GM18519 (cell line): ENCODE results near the gene ERH.
"Not testable (repeated sequence)": the region's sequence is repeated elsewhere in the genome, so short reads cannot be mapped to it uniquely, and the experiment has no call there.

Experiments
- ATAC-seq: cut with Tn5 transposase; IDR thresholded peaks from one replicate; pipeline ENCODE4 v1.9.1; 2021; ENCODE audit warnings: mild to moderate bottlenecking, moderate library complexity; ENCODE audit not compliant: unreplicated experiment, low FRiP score

Gene ERH

DNA sequence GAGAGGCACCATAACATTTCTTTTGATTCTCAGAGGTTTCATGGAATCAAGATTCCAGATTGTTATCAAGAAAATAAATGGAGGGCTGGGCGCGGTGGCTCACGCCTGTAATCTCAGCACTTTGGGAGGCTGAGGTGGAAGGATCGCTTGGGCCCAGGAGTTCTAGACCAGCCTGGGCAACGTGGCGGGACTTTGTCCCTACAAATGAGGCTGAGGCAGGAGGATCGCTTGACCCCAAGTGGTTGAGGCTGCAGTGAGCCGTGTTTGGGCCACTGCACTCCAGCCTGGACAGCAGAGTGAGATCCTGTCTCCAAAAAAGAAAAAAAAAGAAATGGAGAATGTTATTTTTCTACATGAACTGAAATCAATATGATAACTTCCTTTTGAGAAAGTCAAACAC, 1.7 kb upstream of the ERH start:
- ATAC-seq = no peak

DNA sequence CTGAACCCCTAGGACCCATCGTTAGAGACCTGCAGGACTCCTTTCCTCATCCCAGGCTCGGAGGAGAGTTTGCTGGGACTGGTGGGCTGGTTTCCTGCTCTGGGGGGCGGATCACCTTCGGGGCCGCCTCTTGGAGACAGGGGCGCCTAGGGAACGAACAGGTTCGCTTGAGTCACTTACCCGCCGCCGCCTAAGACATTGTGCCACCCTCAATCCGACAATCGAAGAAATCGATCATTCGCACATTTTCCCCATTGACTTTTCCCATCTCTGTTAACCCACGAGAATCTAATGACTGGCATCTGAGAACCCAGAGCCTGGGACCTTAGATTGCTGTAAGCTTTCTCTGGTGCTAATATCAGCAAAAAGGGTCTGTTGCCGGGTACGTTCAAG, 715 bp upstream of the ERH start:
- no peak for ATAC-seq

DNA sequence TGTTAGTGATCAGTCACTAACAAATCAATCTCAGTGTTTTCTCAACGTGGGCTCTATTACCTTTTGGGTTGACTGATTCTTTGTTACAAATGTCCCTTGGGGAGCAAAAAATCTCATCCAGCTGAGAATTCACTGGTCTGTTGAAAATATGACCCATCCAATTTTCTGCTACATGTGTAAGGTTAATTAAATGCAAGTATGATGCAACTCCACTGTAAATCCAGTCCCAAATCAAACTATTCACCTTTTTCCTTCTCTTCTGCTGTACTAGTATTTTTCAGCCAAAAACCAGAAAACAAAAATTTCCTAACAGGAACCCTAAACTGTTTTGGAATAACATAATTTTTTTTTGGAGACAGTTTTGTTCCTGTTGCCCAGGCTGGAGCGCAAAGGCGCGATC, 2.2 kb downstream of the ERH start:
- ATAC-seq = no peak

DNA sequence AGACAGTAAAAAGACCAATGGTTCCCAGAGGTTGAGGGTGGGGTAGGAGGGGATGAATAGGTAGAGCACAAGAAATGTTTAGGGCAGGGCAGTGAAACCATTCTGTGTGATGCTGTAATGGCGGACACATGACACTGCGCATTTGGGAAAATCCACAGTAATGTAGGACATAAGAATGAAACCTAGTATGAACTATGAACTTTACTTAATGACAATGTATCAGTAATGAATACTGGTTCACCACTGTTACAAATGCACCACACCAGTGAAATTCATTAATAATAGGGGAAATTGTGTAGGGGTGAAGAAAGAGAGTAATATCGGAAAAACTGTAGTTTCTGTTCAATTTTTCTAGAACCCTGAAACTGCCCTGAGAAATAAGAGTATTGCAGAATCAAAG, 5.6 kb downstream of the ERH start:
- ATAC-seq = no peak

DNA sequence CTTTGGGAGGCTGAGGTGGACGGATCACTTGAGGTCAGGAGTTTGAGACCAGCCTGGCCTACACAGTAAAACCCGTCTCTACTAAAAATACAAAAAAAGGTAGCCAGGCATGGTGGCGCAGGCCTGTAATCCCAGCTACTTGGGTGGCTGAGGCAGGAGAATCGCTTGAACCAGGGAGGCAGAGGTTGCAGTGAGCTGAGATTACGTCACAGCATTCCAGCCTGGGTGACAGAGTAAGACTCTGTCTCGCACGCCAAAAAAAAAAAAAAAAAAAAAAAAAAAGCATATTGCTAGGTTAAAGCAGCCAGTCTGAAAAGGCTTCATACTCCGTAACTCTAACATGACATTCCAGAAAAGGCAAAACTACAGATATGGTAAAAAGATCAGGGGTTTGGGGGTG, 6.7 kb downstream of the ERH start:
- ATAC-seq = not testable (repeated sequence)

DNA sequence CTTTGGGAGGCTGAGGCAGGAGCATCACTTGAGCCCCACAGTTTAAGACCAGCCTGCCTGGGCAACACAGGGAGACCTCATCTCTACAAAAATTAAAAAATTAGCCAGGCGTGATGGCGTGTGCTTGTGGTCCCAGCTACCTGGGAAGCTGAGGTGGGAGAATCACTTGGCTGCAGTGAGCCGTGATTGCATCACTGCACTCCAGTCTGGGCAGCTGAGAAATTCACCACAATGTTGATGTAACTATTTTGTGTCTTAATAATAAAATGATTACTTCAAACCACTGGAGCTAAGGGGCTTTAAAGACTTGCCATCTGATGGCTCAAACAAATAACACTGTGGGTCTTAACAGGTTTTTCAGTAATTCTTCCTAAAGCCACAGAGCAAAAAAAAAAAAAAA, 10.8 kb downstream of the ERH start:
- no peak for ATAC-seq

DNA sequence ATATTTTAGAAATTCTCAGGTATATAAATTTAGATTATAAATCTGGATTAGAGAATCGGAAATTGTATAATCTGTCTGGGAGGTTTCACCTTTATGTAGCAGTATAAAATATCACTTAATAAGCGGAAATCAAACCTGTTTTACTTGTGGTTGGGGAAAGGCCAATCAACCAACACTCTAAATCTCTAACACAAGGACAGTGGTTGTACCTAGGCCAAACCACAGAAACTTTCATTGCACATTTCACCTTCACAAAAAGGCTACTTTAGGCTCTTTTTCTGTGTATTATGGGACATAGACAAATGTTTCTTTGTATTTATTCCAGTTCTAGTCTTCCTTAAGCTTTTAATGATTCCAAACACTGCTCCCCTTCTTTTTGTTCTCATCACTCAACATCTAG, 19.8 kb downstream of the ERH start:
- ATAC-seq = no peak

DNA sequence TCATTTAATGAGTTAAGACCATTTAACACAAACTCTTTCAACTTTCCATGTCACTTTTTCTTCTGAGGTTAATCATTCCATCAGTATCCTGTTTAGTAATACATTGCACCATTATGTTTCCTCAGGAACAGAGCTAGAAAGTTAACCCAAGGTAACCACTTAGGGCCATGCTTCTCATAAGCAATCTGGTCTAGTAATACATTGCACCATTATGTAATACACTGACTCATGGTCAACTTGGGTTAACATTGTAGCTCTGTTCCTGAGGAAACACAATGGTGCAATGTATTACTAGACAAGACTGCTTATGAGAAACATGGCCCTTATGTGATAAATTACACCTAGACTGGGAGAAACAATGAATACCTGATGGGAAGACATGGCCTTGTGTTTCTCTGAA, 21.7 kb downstream of the ERH start:
- no peak for ATAC-seq

DNA sequence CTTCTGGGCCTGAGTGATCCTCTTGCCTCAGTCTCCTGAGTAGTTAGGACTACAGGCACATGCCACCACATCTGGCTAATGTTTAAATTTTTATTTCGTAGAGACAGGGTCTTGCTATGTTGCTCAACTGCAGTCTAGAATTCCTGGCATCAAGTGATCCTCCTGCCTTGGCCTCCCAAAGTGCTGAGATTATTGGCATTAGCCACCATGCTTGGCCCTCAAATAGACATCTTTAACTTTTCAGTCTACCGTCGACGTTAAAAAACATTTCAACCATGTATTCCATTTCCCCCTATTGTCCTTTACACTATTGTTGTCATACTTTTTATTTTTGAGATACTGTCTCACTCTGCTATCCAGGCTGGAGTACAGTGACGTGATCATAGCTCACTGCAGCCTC, 22.4 kb downstream of the ERH start:
- no peak for ATAC-seq

DNA sequence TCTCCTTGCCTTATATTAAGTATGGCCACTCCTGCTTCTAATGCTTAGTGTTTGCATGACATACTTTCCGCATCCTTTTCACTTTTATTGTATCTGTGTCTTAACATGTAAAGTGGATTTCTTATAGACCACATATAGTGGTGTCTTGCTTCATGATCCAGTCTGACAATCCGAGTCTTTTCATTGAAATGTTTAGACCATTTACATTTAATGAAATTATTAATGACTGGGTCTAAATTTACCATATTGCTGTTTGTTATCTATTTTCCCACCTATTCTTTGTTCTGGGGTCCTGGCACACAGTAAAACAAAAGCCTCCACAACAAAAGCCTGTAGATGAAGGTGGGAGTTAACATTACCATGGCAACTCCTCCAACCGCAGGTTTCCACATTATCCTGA, 22.9 kb downstream of the ERH start:
- no peak for ATAC-seq

DNA sequence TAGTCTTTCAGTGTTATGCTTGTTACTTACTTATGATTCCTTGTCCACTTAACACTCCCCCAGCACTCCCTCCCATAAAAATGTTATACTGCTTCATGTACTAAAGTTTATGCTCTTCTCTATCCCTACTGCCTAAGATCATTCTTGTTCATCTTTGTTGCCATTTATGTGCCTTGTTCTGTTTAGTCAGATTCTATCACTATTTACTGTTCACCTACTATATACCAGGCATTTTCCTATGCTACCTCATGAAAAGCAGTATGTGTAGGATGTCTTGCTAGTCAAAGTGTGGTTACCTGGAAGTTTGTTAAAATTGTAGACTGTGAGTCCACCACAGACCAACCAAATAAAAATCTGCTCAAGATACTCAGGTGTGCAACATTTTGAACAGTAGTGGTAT, 23.9 kb downstream of the ERH start:
- no peak for ATAC-seq

DNA sequence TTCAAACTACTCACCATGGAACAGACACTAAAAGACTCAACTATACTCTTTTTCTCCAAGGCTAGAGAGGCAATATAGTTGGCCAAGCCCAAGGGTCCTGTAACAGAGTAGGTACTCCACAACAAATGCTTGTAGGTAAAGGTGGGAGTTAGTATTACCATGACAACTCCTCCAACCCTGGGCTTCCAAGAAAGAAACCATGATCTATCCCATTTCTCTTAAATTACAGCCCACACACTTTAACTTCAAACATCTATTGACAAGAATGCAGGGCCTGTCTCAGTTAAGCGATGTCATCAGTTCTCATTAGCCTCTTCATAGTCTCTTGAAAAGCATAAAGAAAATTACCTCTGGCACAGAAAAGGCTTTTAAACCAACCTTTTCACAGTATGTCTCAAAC, 25.0 kb downstream of the ERH start:
- no peak for ATAC-seq

DNA sequence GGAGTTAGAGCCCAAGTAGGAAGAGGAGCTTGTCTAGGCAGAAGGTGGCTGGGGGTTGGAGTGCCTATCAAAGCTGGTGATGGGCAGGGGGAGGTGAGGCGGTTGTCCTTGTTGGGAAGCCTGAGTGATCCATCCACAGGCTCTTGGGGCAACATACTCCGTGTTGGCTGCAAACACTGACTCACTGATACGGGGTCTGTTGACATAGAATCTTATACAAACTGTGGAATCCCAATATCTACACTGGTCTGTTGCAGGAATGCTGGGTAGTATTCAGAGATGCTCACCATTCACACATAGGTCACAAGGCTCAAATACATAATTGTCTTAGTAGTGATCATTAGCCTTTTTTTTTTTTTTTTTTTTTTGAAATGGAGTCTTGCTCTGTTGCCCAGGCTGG, 26.0 kb downstream of the ERH start:
- no peak for ATAC-seq

DNA sequence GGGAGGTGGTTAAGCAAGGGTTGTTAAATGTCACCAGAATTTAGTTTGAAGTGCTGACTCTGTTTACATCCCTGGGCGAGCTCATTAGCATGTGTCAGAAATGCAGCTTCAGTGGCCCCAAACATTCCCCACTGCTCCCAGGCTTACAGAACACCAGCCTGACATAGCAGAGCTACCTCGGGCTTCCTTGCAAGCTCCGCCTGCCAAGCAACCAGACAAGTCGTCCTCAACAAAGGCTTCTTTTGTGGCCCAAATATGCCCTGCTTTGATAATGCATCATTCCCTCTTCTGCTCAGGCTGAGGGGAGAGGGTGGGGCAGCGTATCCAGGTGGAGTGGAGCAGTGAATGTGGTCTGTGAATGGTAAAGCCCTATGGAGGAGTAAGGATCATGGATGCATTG, 28.0 kb downstream of the ERH start:
- no peak for ATAC-seq

DNA sequence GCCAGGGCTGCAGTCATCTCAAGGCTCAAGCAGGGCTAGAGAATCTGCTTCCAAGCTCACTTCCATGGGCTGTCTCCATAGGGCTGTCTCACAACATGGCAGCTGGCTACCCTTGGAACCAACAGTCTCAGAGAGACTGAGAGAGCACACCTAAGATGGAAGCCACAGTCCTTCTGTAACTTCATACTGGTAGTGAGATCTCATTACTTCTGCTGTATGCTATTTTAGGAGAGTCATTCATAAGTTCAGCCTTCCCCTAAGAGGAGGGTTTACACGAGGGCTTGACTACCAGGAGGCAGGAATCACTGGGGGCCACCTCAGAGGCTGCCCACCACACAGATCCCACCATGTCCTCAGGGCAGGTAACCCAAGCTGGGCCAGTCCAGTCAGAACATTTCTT, 29.7 kb downstream of the ERH start:
- no peak for ATAC-seq

DNA sequence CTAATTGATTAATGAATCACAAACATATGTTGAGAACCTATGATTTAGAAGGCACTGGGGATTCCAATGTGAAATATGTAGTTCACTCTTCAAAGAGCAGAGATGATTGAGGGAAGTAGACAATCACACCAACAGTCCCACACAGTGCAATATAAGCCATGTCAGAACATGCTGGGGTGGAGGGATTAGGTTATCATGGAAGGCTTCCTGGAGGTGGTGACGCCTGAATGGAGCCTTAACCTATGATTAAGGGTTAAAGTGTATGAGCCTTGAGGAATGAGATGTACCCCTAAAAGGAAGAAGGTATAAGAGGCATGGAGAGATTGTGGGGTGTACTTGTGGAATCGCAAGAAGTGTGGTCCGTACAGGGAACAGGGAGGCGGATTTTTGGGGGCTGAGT, 31.3 kb downstream of the ERH start:
- ATAC-seq = no peak

DNA sequence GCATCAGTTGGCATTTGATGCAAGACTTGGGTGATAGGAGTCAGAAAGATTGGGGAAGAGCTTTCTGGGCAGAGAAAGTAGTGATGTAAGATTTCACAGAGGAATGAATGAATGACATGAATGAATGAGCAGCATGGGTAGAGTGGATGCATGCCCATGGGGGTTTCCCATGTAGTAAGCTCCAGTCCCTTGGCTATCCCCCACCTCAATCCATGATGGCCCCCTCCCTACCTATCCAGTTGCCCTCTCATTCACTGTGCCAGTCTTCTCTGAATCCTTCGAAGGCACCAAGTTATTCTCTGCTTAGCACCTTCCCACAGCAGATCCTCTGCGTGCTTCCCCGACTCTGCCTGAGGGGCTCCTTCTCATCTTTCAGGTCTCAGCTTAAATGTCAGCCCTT, 32.0 kb downstream of the ERH start:
- no peak for ATAC-seq

DNA sequence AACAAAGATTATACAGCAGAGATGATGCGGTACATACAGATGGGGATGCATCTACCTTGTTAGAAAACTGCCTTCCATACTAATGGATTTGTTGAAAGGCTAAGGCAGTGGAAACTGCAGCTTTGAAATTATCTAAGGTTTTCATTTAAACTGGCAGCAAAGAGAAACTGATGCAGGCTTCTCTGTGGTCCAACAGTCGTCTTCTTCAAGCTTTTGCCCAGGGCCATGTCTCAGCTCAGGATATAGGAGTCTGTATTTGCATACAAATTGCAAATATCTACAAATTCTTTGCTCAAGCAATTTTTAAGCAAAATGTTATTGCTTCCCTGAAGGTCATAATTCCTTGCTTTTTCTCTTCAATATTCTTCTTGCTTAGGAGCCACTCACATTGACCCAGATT, 33.7 kb downstream of the ERH start:
- ATAC-seq = no peak

DNA sequence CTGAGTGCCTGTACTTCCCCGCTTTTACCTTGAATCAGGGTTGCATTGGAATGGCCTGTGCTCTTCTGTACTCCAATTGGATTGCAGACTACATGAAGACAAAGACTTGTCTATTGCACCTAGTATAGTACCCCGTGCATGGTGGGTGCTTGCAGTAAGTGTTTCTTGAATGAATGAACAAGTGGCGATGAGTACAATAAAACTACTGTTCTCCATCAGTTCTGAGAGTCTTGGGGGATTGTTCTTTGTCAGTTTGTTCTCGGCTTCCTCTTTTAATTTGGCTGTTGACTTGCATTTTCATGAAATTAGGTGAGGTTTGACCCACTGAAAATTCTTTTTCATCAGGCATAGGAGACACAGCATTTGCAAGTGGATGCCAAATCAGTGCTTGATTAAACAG, 34.1 kb downstream of the ERH start:
- no peak for ATAC-seq

DNA sequence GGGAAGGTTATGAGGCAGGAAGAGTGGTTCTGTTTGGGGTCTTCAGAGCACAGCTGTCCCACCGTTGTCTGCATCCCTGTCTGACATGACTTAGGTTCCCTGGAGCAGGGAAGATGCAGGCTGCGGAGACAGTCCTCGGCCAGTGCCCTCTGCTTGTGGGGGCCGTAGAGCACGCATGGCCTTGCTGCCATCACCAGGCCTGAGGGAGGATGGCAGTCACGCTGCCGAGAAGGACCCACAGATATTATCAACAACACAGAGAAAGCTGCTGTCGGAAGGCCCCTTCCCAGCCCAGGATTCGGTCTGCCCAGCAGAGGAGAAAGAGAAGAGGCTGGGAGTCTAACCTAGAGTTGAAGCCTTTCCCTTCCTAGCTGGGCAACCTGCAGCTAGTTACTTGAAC, 35.0 kb downstream of the ERH start:
- ATAC-seq = no peak

DNA sequence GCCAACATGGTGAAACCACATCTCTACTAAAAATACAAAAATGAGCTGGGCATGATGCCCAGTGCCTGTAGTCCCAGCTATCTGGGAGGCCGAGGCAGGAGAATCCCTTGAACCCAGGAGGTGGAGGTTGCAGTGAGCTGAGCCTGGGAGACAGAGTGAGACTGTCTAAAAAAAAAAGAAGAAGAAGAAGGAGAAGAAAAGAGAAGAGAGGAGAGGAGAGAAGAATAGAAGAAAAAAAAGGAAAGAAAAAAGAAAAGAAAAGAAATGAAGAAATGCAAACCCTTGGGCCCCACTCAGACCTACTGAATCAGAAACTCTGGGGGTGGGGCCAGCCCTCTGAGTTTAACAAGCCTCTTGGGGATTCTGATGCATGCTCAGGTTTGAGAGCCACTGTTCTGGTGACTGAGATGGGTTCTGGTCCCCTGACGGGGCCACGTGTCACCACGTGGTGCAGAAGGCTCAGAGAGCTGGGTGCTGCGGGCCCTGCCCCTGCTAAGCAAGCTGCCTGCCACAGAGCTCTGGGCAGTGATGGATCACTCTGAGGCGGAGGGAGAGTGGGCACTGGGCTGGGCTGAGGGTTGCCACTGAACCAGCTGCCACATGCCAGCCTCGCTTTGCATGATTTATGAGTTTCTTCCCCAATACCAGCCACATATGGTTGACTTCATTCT, 37.5 kb downstream of the ERH start:
- ATAC-seq = no peak

DNA sequence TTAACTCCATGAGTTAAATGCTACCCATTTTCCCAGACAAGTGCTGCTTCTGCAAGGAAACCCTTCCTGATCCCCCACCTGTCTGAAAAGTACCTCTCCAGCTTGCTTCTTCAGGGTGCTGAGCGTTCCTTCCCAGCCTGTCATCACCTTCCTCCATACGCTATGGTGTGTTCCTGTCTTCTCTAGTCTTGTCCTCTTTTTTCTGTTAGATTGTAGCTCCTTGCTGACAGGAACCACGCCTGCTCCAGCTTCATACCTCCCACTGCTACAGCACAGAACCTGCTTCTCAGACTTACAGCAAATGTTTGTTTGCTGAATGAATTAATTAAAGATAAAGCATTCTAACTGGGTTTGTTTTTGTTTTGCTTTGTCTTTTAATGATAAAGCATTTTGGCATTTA, 39.1 kb downstream of the ERH start:
- ATAC-seq = no peak

DNA sequence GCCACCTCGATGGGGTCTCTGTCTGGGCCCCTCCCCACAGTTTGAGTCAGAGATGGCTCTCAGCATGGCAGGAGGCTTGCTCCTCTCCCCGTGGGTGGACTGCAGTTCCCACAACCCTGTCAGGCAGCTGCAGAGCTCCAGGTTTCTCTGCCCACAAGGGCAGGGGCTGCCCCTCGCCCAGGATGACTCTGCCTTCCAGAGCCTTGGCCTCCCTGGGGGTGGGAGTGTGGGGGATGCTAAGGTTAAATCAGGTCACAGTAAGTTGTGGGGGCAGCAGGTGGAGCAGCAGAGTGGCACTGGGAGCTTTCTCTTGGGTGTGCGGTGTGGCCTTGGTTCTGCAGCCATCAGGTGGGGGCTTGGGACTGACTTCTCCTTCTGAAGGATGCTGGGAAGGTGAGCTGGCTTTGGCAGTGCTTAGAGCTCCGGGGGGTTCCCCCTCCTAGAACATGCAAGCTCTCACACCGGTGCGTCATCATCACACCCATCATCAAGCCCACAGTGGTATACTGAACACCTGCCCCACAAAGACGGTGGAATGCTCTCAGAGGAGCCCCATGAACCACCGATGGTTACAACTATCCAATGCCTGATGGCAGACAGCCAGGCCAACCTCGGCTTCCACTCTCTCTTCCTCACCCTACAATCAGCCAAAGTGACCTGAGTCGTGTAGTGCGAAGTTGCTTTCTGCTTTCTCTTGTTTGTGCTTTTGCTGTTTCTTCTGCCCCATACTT, 39.7 kb downstream of the ERH start:
- ATAC-seq = no peak
